ENCODE results near the gene MAN1A1. TPM values are rescaled to one million over a fixed set of nuclear protein-coding genes. Genes with fewer than 3 reads are reported as not detected.

Gene MAN1A1
- total RNA-seq, 2 experiments from 2014 or later = 13.7 to 13.9 TPM

- no peak overlapping the region for H3K4me3 Mint-ChIP-seq
- H3K27ac Mint-ChIP-seq = no peak overlapping the region
- DNase-seq (no peak), ATAC-seq (no peak)
- no peaks in the 10 kb centered on the region for H3K27me3 Mint-ChIP-seq (ENCODE audit: low read depth)
- CTCF ChIA-PET = no interaction called here
- H3K4me1 Mint-ChIP-seq (ENCODE audit: low read depth) = peaks cover 50% of the 10 kb centered on the region
- no peaks in the 10 kb centered on the region for H3K9me3 Mint-ChIP-seq (ENCODE audit: insufficient read depth)
- H3K36me3 Mint-ChIP-seq (ENCODE audit: low read depth) = peaks cover 19% of the 10 kb centered on the region
- POLR2A ChIA-PET = interaction anchor here (2.9 kb wide), 1 partner anchor 11 kb away, joined by 15 read pairs; no protein-coding TSS in a partner anchor
Measured at GRCh38 chr6:119324718-119325117, 24.8 kb downstream of the MAN1A1 start.

- no peak overlapping the region for H3K27ac Mint-ChIP-seq
- no peaks in the 10 kb centered on the region for H3K27me3 Mint-ChIP-seq (ENCODE audit: low read depth)
- ATAC-seq = no peak
- POLR2A ChIA-PET = interaction anchor here (2.9 kb wide), 1 partner anchor 10 kb away, joined by 15 read pairs; no protein-coding TSS in a partner anchor
- CTCF ChIA-PET = interaction anchor here (2.3 to 2.6 kb wide), 2 partner anchors 9 to 10 kb away, joined by 17 to 23 read pairs; no protein-coding TSS in a partner anchor
- no peak for DNase-seq
- H3K9me3 Mint-ChIP-seq (ENCODE audit: insufficient read depth) = no peaks in the 10 kb centered on the region
- no peak overlapping the region for H3K4me3 Mint-ChIP-seq
- peaks cover 51% of the 10 kb centered on the region for H3K4me1 Mint-ChIP-seq (ENCODE audit: low read depth)
- peaks cover 22% of the 10 kb centered on the region for H3K36me3 Mint-ChIP-seq (ENCODE audit: low read depth)
Measured at GRCh38 chr6:119323931-119324330, 25.6 kb downstream of the MAN1A1 start.

- H3K4me1 Mint-ChIP-seq (ENCODE audit: low read depth) = peaks cover 52% of the 10 kb centered on the region
- ATAC-seq (no peak), DNase-seq (no peak)
- POLR2A ChIA-PET = interaction anchor here (1.9 to 2.9 kb wide), 2 partner anchors 9 to 20 kb away, joined by 6 to 15 read pairs; no protein-coding TSS in a partner anchor
- no peak overlapping the region for H3K27ac Mint-ChIP-seq
- H3K36me3 Mint-ChIP-seq (ENCODE audit: low read depth) = peaks cover 25% of the 10 kb centered on the region
- no peak overlapping the region for H3K4me3 Mint-ChIP-seq
- no peaks in the 10 kb centered on the region for H3K9me3 Mint-ChIP-seq (ENCODE audit: insufficient read depth)
- no peaks in the 10 kb centered on the region for H3K27me3 Mint-ChIP-seq (ENCODE audit: low read depth)
- CTCF ChIA-PET = interaction anchor here (1.2 to 2.6 kb wide), 3 partner anchors 9 to 194 kb away, joined by 3 to 23 read pairs (median 17); no protein-coding TSS in a partner anchor
Measured at GRCh38 chr6:119323478-119323877, 26.1 kb downstream of the MAN1A1 start.

- Mint-ChIP-seq H3K27ac (peak overlapping the region; percentile 72), H3K27me3 (ENCODE audit: low read depth) (no peaks in the 10 kb centered on the region), H3K4me1 (ENCODE audit: low read depth) (peaks cover 50% of the 10 kb centered on the region), H3K36me3 (ENCODE audit: low read depth) (peaks cover 30% of the 10 kb centered on the region), H3K9me3 (ENCODE audit: insufficient read depth) (no peaks in the 10 kb centered on the region), H3K4me3 (peak overlapping the region; percentile 34)
- ChIA-PET CTCF (interaction anchor here (1.0 to 2.6 kb wide), 9 partner anchors 9 to 193 kb away, joined by 3 to 23 read pairs (median 4); no protein-coding TSS in a partner anchor), POLR2A (interaction anchor here (0.6 to 2.9 kb wide), 5 partner anchors 9 to 28 kb away, joined by 4 to 15 read pairs (median 6); no protein-coding TSS in a partner anchor)
- ATAC-seq = peak; percentile 96
- DNase-seq = peak; percentile 80
Measured at GRCh38 chr6:119322715-119323350, 26.7 kb downstream of the MAN1A1 start.

GRCh38 chr6:119322034-119322433, 27.5 kb downstream of the MAN1A1 start:
- Mint-ChIP-seq H3K4me3 (no peak overlapping the region), H3K27ac (peak overlapping the region; percentile 55), H3K27me3 (ENCODE audit: low read depth) (no peaks in the 10 kb centered on the region), H3K36me3 (ENCODE audit: low read depth) (peaks cover 34% of the 10 kb centered on the region), H3K9me3 (ENCODE audit: insufficient read depth) (no peaks in the 10 kb centered on the region), H3K4me1 (ENCODE audit: low read depth) (peaks cover 53% of the 10 kb centered on the region)
- ChIA-PET POLR2A (interaction anchor here (0.6 to 2.9 kb wide), 5 partner anchors 8 to 28 kb away, joined by 4 to 15 read pairs (median 6); no protein-coding TSS in a partner anchor), CTCF (interaction anchor here (1.0 to 2.6 kb wide), 9 partner anchors 8 to 174 kb away, joined by 3 to 23 read pairs (median 4); no protein-coding TSS in a partner anchor)
- no peak for DNase-seq
- ATAC-seq = no peak

GRCh38 chr6:119319694-119320093, 29.9 kb downstream of the MAN1A1 start:
- ATAC-seq (no peak), DNase-seq (no peak)
- H3K36me3 Mint-ChIP-seq (ENCODE audit: low read depth) = peaks cover 23% of the 10 kb centered on the region
- H3K27me3 Mint-ChIP-seq (ENCODE audit: low read depth) = no peaks in the 10 kb centered on the region
- H3K4me3 Mint-ChIP-seq = no peak overlapping the region
- CTCF ChIA-PET = no interaction called here
- H3K27ac Mint-ChIP-seq = no peak overlapping the region
- no peaks in the 10 kb centered on the region for H3K9me3 Mint-ChIP-seq (ENCODE audit: insufficient read depth)
- H3K4me1 Mint-ChIP-seq (ENCODE audit: low read depth) = peaks cover 62% of the 10 kb centered on the region
- POLR2A ChIA-PET = no interaction called here

- H3K4me1 Mint-ChIP-seq (ENCODE audit: low read depth) = peaks cover 70% of the 10 kb centered on the region
- ATAC-seq = no peak
- no peak for DNase-seq
- H3K27ac Mint-ChIP-seq = no peak overlapping the region
- H3K36me3 Mint-ChIP-seq (ENCODE audit: low read depth) = peaks cover 23% of the 10 kb centered on the region
- H3K27me3 Mint-ChIP-seq (ENCODE audit: low read depth) = no peaks in the 10 kb centered on the region
- ChIA-PET POLR2A (no interaction called here), CTCF (no interaction called here)
- no peaks in the 10 kb centered on the region for H3K9me3 Mint-ChIP-seq (ENCODE audit: insufficient read depth)
- no peak overlapping the region for H3K4me3 Mint-ChIP-seq
Measured at GRCh38 chr6:119318730-119319129, 30.8 kb downstream of the MAN1A1 start.

GRCh38 chr6:119318176-119318575, 31.4 kb downstream of the MAN1A1 start:
- POLR2A ChIA-PET = no interaction called here
- DNase-seq = no peak
- Mint-ChIP-seq H3K4me3 (no peak overlapping the region), H3K4me1 (ENCODE audit: low read depth) (peaks cover 70% of the 10 kb centered on the region), H3K9me3 (ENCODE audit: insufficient read depth) (no peaks in the 10 kb centered on the region), H3K36me3 (ENCODE audit: low read depth) (peaks cover 20% of the 10 kb centered on the region), H3K27ac (no peak overlapping the region), H3K27me3 (ENCODE audit: low read depth) (no peaks in the 10 kb centered on the region)
- no peak for ATAC-seq
- CTCF ChIA-PET = interaction anchor here (1.7 kb wide), 1 partner anchor 15 kb away, joined by 5 read pairs; no protein-coding TSS in a partner anchor

- no peak for DNase-seq
- ChIA-PET POLR2A (interaction anchor here (0.9 to 3.3 kb wide), 2 partner anchors 34 to 135 kb away, joined by 3 to 18 read pairs; no protein-coding TSS in a partner anchor), CTCF (interaction anchor here (1.7 kb wide), 1 partner anchor 16 kb away, joined by 5 read pairs; no protein-coding TSS in a partner anchor)
- ATAC-seq = no peak
- H3K9me3 Mint-ChIP-seq (ENCODE audit: insufficient read depth) = no peaks in the 10 kb centered on the region
- H3K4me1 Mint-ChIP-seq (ENCODE audit: low read depth) = peaks cover 70% of the 10 kb centered on the region
- H3K36me3 Mint-ChIP-seq (ENCODE audit: low read depth) = peaks cover 20% of the 10 kb centered on the region
- no peaks in the 10 kb centered on the region for H3K27me3 Mint-ChIP-seq (ENCODE audit: low read depth)
- no peak overlapping the region for H3K27ac Mint-ChIP-seq
- no peak overlapping the region for H3K4me3 Mint-ChIP-seq
Measured at GRCh38 chr6:119317007-119317406, 32.6 kb downstream of the MAN1A1 start.

GRCh38 chr6:119314885-119315272, 34.7 kb downstream of the MAN1A1 start:
- ATAC-seq (peak; percentile 25), DNase-seq (no peak)
- Mint-ChIP-seq H3K4me3 (peak overlapping the region; percentile 56), H3K36me3 (ENCODE audit: low read depth) (peaks cover 27% of the 10 kb centered on the region), H3K27me3 (ENCODE audit: low read depth) (no peaks in the 10 kb centered on the region), H3K27ac (peak overlapping the region; percentile 93), H3K4me1 (ENCODE audit: low read depth) (peaks cover 75% of the 10 kb centered on the region), H3K9me3 (ENCODE audit: insufficient read depth) (no peaks in the 10 kb centered on the region)
- CTCF ChIA-PET = interaction anchor here (0.6 to 3.3 kb wide), 15 partner anchors 8 to 237 kb away, joined by 3 to 23 read pairs (median 5); partner anchors contain the start of gene FAM184A
- POLR2A ChIA-PET = interaction anchor here (1.2 to 3.3 kb wide), 10 partner anchors 8 to 167 kb away, joined by 3 to 44 read pairs (median 8); no protein-coding TSS in a partner anchor

- ChIA-PET CTCF (interaction anchor here (0.6 to 3.3 kb wide), 20 partner anchors 9 to 749 kb away, joined by 3 to 23 read pairs (median 4); partner anchors contain the start of gene FAM184A), POLR2A (interaction anchor here (0.7 to 3.3 kb wide), 15 partner anchors 9 to 420 kb away, joined by 3 to 44 read pairs (median 4); partner anchors contain the start of gene MCM9)
- no peaks in the 10 kb centered on the region for H3K9me3 Mint-ChIP-seq (ENCODE audit: insufficient read depth)
- peak overlapping the region; percentile 56 for H3K4me3 Mint-ChIP-seq
- ATAC-seq (peak; percentile 76), DNase-seq (peak; percentile 78)
- peaks cover 25% of the 10 kb centered on the region for H3K36me3 Mint-ChIP-seq (ENCODE audit: low read depth)
- no peaks in the 10 kb centered on the region for H3K27me3 Mint-ChIP-seq (ENCODE audit: low read depth)
- peaks cover 77% of the 10 kb centered on the region for H3K4me1 Mint-ChIP-seq (ENCODE audit: low read depth)
- H3K27ac Mint-ChIP-seq = peak overlapping the region; percentile 93
Measured at GRCh38 chr6:119313937-119314884, 35.4 kb downstream of the MAN1A1 start.

Measured in activated CD8-positive, alpha-beta T cell treated with anti-CD3 and anti-CD28 coated beads, Interleukin-2, amount 10 ng/mL, durations not matched to agents 7 days and 5 days (primary cell).